Measurements from ENCODE around the gene AKAP6. TPM values are rescaled to one million over a fixed set of nuclear protein-coding genes. Genes with fewer than 3 reads are reported as not detected.

AKAP6 gene
- total RNA-seq, 1 experiment from 2014 or later = 1.1 TPM

DNA sequence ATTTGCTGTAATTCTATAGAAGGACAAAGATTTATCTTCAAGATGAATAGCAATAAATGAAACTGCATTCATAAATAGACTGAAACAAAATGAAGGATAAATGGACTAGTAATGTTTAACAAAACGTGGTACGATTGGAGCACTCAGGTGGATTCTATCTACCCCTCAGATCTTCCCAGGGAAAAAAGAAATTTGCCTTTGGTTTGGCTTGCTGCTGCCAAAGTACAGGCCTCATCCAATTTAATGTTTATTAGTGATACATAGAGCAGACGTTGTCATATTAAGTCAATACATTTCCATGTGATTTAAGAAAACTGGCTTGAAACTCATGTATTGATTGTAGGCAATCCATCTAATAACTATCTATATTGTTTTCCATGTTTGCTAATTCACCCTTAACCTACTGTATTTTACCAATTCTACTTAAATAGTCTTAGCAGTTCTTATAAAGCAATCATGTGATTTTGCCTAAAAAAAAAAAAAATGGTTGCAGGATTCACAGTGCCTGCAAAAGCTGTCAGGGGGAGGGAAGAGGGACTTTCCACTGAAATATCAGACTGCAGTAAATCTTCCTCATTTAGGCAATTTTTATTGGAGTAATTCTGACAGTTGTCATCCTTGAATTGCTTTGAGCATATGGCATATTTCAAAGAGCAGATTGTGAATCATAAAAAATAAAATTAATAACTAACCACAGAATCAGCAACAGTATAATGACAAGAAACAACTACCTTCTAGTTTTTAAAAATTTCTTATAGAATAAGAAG is 367.4 kb downstream of the AKAP6 start:
- no peak for DNase-seq
- no peaks in the 10 kb centered on the region; the same call in 1 of the 2 replicates for H3K4me1 ChIP-seq (ENCODE audit: insufficient read depth, low read length)
- no peak overlapping the region for H2BK12ac ChIP-seq (ENCODE audit: insufficient read length, low read depth, low read length)

More for the DNA sequence above, 367.4 kb downstream of the AKAP6 start:
- Histone ChIP-seq H4K8ac (replicated peaks; ENCODE audit: insufficient read length, low read depth, low read length) (no peak overlapping the region), H2BK5ac (ENCODE audit: insufficient read length, low read length) (no peak overlapping the region), H3K56ac (ENCODE audit: insufficient read length, low read depth, low read length) (no peak overlapping the region), H3T11ph (ENCODE audit: low read length) (no peak overlapping the region), H3K9ac (ENCODE audit: extremely low read depth, insufficient read length, low read length) (no peak overlapping the region), H2BK20ac (ENCODE audit: low read depth, low read length, poor library complexity, severe bottlenecking) (no peak overlapping the region), H3K23ac (ENCODE audit: insufficient read length, low read depth, low read length) (no peak overlapping the region), H3K27me3 (ENCODE audit: insufficient read depth, low read length) (no peaks in the 10 kb centered on the region), H3K4ac (ENCODE audit: low read depth, low read length) (no peak overlapping the region), H2BK120ac (ENCODE audit: low read depth, low read length, poor library complexity, severe bottlenecking) (no peak overlapping the region), H3K18ac (ENCODE audit: insufficient read length, low read depth, low read length) (no peak overlapping the region), H3K4me2 (ENCODE audit: insufficient read depth, insufficient read length, low read length) (no peak overlapping the region), H4K91ac (ENCODE audit: insufficient read length, low read depth, low read length) (no peak overlapping the region), H3K9me3 (ENCODE audit: control insufficient read depth, low read depth, low read length) (no peaks in the 10 kb centered on the region), H3K14ac (ENCODE audit: insufficient read depth, low read length) (no peak overlapping the region), H3K79me2 (ENCODE audit: insufficient read depth, low read length) (no peaks in the 10 kb centered on the region), H3K79me1 (ENCODE audit: insufficient read depth, low read depth, low read length, poor library complexity, severe bottlenecking) (no peaks in the 10 kb centered on the region), H2AFZ (ENCODE audit: low read length) (no peak overlapping the region), H3K27ac (ENCODE audit: insufficient read length, low read depth, low read length) (no peak overlapping the region), H4K5ac (ENCODE audit: insufficient read length, low read depth, low read length) (no peak overlapping the region), H3K23me2 (ENCODE audit: insufficient read length, low read depth, low read length, poor library complexity, severe bottlenecking) (no peaks in the 10 kb centered on the region), H2BK15ac (ENCODE audit: low read depth, low read length) (no peak overlapping the region), H2AK5ac (ENCODE audit: insufficient read length, low read length) (no peak overlapping the region), H4K20me1 (ENCODE audit: control insufficient read depth, insufficient read depth, insufficient read length) (no peaks in the 10 kb centered on the region)
- no peaks in the 10 kb centered on the region for H3K36me3 Mint-ChIP-seq (ENCODE audit: insufficient read depth in 1 of 3, low read depth in 3 of 3)
- no peak overlapping the region for H3K4me3 Mint-ChIP-seq
- TF ChIP-seq, protein P1, sequence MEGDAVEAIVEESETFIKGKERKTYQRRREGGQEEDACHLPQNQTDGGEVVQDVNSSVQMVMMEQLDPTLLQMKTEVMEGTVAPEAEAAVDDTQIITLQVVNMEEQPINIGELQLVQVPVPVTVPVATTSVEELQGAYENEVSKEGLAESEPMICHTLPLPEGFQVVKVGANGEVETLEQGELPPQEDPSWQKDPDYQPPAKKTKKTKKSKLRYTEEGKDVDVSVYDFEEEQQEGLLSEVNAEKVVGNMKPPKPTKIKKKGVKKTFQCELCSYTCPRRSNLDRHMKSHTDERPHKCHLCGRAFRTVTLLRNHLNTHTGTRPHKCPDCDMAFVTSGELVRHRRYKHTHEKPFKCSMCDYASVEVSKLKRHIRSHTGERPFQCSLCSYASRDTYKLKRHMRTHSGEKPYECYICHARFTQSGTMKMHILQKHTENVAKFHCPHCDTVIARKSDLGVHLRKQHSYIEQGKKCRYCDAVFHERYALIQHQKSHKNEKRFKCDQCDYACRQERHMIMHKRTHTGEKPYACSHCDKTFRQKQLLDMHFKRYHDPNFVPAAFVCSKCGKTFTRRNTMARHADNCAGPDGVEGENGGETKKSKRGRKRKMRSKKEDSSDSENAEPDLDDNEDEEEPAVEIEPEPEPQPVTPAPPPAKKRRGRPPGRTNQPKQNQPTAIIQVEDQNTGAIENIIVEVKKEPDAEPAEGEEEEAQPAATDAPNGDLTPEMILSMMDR (conservative IDR thresholded peaks at IDR 0.05) = no peak
- H3K27ac Mint-ChIP-seq = no peak overlapping the region
- no peaks in the 10 kb centered on the region for H3K27me3 Mint-ChIP-seq (ENCODE audit: low read depth)
- no CpG with 5 or more reads among the region's 3 CpGs for WGBS (ENCODE audit: extremely low coverage, insufficient read length, low lambda C conversion rate)
- H3K4me1 Mint-ChIP-seq = peaks cover 8 to 15% of the 10 kb centered on the region in 2 experiments; a peak in 3 of 4 replicates
- H3K9me3 Mint-ChIP-seq = no peaks in the 10 kb centered on the region

Data from H9 (cell line).